HG03457 (cell line): Measurements from ENCODE around the gene PARP9.

Source experiments
- ATAC-seq: cut with Tn5 transposase; IDR thresholded peaks from one replicate; pipeline ENCODE4 v1.9.1; 2021; ENCODE audit warnings: moderate number of reproducible peaks; ENCODE audit not compliant: unreplicated experiment

PARP9 gene

GRCh38 chr3:122493296-122493695 is 70.8 kb downstream of the PARP9 start:
- no peak for ATAC-seq

GRCh38 chr3:122488262-122488973 is 75.7 kb downstream of the PARP9 start:
- no peak for ATAC-seq

DNA sequence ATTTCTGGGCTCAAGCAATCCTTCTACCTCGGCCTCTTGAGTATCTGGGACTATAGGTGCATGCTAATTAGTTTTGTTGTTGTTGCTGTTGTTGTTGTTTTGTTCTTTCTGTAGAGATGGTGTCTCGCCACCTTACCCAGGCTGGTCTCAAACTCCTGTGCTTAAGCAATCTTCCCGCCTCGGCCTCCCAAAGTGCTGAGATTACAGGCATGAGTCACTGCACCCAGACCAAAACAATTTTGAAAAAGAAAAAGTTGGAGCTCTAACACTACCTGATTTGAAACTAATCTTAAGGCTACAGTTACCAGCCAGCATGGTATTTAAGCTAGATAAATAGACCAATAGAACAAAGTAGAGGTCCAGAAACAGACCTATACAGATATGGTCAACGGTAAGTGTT is 79.1 kb downstream of the PARP9 start:
- no peak for ATAC-seq

DNA sequence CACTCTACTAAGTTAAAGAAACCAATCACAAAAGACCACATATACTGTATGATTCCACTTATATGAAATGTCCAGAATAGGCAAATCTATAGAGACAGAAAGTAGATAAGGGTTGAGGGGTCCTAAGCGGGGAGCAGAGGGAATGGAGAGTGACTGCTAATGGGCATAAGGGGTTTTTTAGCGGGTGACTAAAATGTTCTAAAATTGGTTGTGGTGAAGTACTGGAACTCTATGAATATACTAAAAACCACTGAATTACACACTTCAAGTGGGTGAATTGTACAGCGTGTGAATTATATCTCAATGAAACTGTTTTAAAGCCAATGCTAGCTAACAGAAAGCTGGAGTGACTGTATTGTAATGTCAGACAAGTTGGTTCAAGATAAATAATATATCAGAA is 82.7 kb downstream of the PARP9 start:
- ATAC-seq: no peak
